ENCODE measurements around the gene XCL1. TPM values are rescaled to one million over a fixed set of nuclear protein-coding genes. Genes with fewer than 3 reads are reported as not detected.
"Not testable (repeated sequence)": the region's sequence is repeated elsewhere in the genome, so short reads cannot be mapped to it uniquely, and the experiment has no call there.

XCL1 gene
- total and polyA plus RNA-seq, 7 experiments from 2014 or later = 0.15 to 2.6 (median 0.88) TPM; not detected in 2

GRCh38 chr1:168543840-168544498 lies 32.4 kb upstream of the XCL1 start, which contains the start of gene XCL2:
XCL2 (minus strand) TSS chr1:168543997; CDS start chr1:168543964, 33 bp downstream.
- Mint-ChIP-seq H3K27ac (peak within 1 kb of the TSS in 2 of 9 donors; percentile 20 to 21), H3K4me1 (peaks cover 10 to 27% (median 21%) of the 10 kb centered on the region in 7 donors)
- DNase-seq = not testable (repeated sequence)

DNA sequence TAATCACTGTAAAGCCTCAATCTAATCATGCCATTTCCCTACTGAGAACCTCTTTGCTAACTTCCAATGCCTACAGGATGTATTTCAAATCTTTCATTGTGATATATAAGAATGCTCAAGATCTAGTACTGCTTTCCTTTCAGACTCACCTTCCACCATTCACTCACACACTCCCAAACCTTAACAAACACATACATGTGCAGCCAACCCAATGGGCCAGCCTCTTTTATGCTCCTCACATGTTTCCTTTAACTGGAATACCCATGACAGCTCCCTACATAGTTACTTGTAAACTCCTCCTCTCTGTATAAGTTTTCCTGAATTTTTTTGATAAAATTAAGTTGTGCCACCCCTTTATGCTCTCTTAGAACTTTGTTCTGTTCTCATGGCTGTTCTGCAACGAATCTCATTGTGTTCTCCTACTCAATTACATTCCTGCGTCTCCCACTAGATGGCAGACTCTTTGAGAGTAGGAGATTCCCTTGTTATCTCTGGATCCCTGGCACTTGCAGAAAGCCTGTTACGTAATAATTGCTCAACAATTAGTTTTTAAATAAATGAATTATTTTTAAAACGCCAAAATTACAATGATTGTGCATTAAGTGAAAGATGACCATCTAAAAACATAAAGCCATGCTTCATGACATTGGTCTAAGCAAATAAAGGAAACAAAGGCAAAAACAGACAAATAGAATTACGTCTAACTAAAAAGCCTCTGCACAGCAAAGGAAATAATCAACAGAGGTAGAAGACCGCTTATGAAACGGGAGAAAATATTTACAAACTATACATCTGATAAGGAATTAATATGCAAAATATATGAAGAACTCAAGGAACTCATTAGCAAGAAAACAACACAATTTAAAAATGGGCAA lies 30.5 kb upstream of the XCL1 start:
- POLR2A ChIA-PET; H3K4me3 Mint-ChIP-seq; H3K27ac Mint-ChIP-seq; H3K4me3 ChIP-seq (ENCODE audit: low read length); intact Hi-C loops (cut with micrococcal nuclease); H3K36me3 ChIP-seq (ENCODE audit: control insufficient read depth in 2 of 3, insufficient read depth in 3 of 3, low read length in 3 of 3); H3K27ac ChIP-seq (ENCODE audit: low read depth, low read length); H3K27me3 ChIP-seq (ENCODE audit: control insufficient read depth in 2 of 2, insufficient read depth in 2 of 2, low read length in 2 of 2); H3K4me1 ChIP-seq (ENCODE audit: control insufficient read depth in 2 of 2, insufficient read depth in 2 of 2, low read length in 2 of 2); H3K9me3 ChIP-seq (ENCODE audit: control insufficient read depth in 2 of 3, low read length in 3 of 3): not testable (repeated sequence)
- CTCF ChIA-PET = interaction anchor here (0.9 kb wide), 1 partner anchor 107 kb away, joined by 3 read pairs; no protein-coding TSS in a partner anchor
- peak; percentile 75 for ATAC-seq
- peak in 2 of 9 donors; percentile 14 to 20 for DNase-seq
- Mint-ChIP-seq H3K9me3 (peaks cover 0 to 19% (median 6%) of the 10 kb centered on the region in 11 donors), H3K27me3 (peaks cover 0 to 16% (median 0%) of the 10 kb centered on the region in 5 donors), H3K36me3 (peaks cover 0 to 33% (median 0%) of the 10 kb centered on the region in 5 donors), H3K4me1 (peaks cover 7 to 19% (median 14%) of the 10 kb centered on the region in 7 donors)

More at GRCh38 chr1:168543840-168544498, 32.4 kb upstream of the XCL1 start, which contains the start of gene XCL2:
- intact Hi-C loops (cut with micrococcal nuclease); H3K27ac ChIP-seq (ENCODE audit: low read depth, low read length); H3K4me1 ChIP-seq (ENCODE audit: control insufficient read depth in 2 of 2, insufficient read depth in 2 of 2, low read length in 2 of 2); CTCF ChIA-PET; H3K27me3 ChIP-seq (ENCODE audit: control insufficient read depth in 2 of 2, insufficient read depth in 2 of 2, low read length in 2 of 2); POLR2A ChIA-PET; H3K36me3 ChIP-seq (ENCODE audit: control insufficient read depth in 2 of 3, insufficient read depth in 3 of 3, low read length in 3 of 3); H3K9me3 ChIP-seq (ENCODE audit: control insufficient read depth in 2 of 3, low read length in 3 of 3): not testable (repeated sequence)
- Mint-ChIP-seq H3K4me3 (peak within 1 kb of the TSS in 1 of 10 donors; percentile 66), H3K36me3 (peaks cover 0 to 36% (median 0%) of the 10 kb centered on the region in 5 donors), H3K27me3 (peaks cover 0 to 16% (median 0%) of the 10 kb centered on the region in 5 donors), H3K9me3 (peaks cover 0 to 21% (median 5%) of the 10 kb centered on the region in 11 donors)
- peak within 1 kb of the TSS; percentile 20 for H3K4me3 ChIP-seq (ENCODE audit: low read length)
- peak; percentile 31 for ATAC-seq

DNA sequence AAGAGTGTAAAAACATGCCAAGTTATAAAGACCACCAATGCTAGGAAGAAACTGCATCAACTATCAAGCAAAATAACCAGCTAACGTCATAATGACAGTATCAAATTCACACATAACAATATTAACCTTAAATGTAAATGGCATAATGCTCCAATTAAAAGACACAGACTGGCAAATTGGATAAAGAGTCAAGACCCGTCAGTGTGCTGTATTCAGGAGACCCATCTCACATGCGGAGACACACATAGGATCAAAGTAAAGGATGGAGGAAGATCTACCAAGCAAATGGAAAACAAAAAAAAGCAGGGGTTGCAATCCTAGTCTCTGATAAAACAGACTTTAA lies 29.9 kb upstream of the XCL1 start:
- H3K4me3 Mint-ChIP-seq; H3K27ac ChIP-seq (ENCODE audit: low read depth, low read length); POLR2A ChIA-PET; DNase-seq; H3K36me3 ChIP-seq (ENCODE audit: control insufficient read depth in 2 of 3, insufficient read depth in 3 of 3, low read length in 3 of 3); H3K9me3 ChIP-seq (ENCODE audit: control insufficient read depth in 2 of 3, low read length in 3 of 3); ATAC-seq; H3K4me3 ChIP-seq (ENCODE audit: low read length); H3K4me1 ChIP-seq (ENCODE audit: control insufficient read depth in 2 of 2, insufficient read depth in 2 of 2, low read length in 2 of 2); H3K27me3 ChIP-seq (ENCODE audit: control insufficient read depth in 2 of 2, insufficient read depth in 2 of 2, low read length in 2 of 2); intact Hi-C loops (cut with micrococcal nuclease); H3K27ac Mint-ChIP-seq: not testable (repeated sequence)
- CTCF ChIA-PET = interaction anchor here (0.9 kb wide), 1 partner anchor 108 kb away, joined by 3 read pairs; no protein-coding TSS in a partner anchor
- Mint-ChIP-seq H3K36me3 (peaks cover 0 to 35% (median 0%) of the 10 kb centered on the region in 5 donors), H3K9me3 (peaks cover 0 to 19% (median 6%) of the 10 kb centered on the region in 11 donors), H3K27me3 (peaks cover 0 to 16% (median 0%) of the 10 kb centered on the region in 5 donors), H3K4me1 (peaks cover 8 to 16% (median 12%) of the 10 kb centered on the region in 7 donors)

GRCh38 chr1:168550971-168551370 lies 25.4 kb upstream of the XCL1 start:
- no peaks in the 10 kb centered on the region for H3K9me3 ChIP-seq (ENCODE audit: control insufficient read depth in 2 of 3, low read length in 3 of 3)
- H3K36me3 Mint-ChIP-seq = peaks cover 0 to 31% (median 0%) of the 10 kb centered on the region in 5 donors

GRCh38 chr1:168551688-168552087 lies 24.7 kb upstream of the XCL1 start:
- peaks cover 0 to 17% (median 6%) of the 10 kb centered on the region in 11 donors for H3K9me3 Mint-ChIP-seq
- H3K4me1 Mint-ChIP-seq = peaks cover 0 to 29% (median 11%) of the 10 kb centered on the region in 7 donors
- intact Hi-C loops (cut with micrococcal nuclease) = no loop called here
- ATAC-seq (no peak), DNase-seq (no peak)
- Histone ChIP-seq H3K9me3 (ENCODE audit: control insufficient read depth in 2 of 3, low read length in 3 of 3) (no peaks in the 10 kb centered on the region), H3K4me1 (ENCODE audit: control insufficient read depth in 2 of 2, insufficient read depth in 2 of 2, low read length in 2 of 2) (peaks cover 5 to 24% of the 10 kb centered on the region in 2 donors), H3K4me3 (ENCODE audit: low read length) (no peak overlapping the region), H3K27me3 (ENCODE audit: control insufficient read depth in 2 of 2, insufficient read depth in 2 of 2, low read length in 2 of 2) (no peaks in the 10 kb centered on the region), H3K27ac (ENCODE audit: low read depth, low read length) (no peak overlapping the region), H3K36me3 (ENCODE audit: control insufficient read depth in 2 of 3, insufficient read depth in 3 of 3, low read length in 3 of 3) (no peaks in the 10 kb centered on the region)
- no peak overlapping the region for H3K27ac Mint-ChIP-seq
- peaks cover 0 to 16% (median 0%) of the 10 kb centered on the region in 5 donors for H3K27me3 Mint-ChIP-seq
- H3K4me3 Mint-ChIP-seq = no peak overlapping the region
- peaks cover 0 to 28% (median 0%) of the 10 kb centered on the region in 5 donors for H3K36me3 Mint-ChIP-seq
- ChIA-PET CTCF (no interaction called here), POLR2A (no interaction called here)

More at GRCh38 chr1:168550971-168551370, 25.4 kb upstream of the XCL1 start:
- ChIA-PET POLR2A (no interaction called here), CTCF (interaction anchor here (0.6 to 0.7 kb wide), 2 partner anchors 16 to 609 kb away, joined by 3 to 4 read pairs; no protein-coding TSS in a partner anchor)
- Histone ChIP-seq H3K27me3 (ENCODE audit: control insufficient read depth in 2 of 2, insufficient read depth in 2 of 2, low read length in 2 of 2) (no peaks in the 10 kb centered on the region), H3K36me3 (ENCODE audit: control insufficient read depth in 2 of 3, insufficient read depth in 3 of 3, low read length in 3 of 3) (no peaks in the 10 kb centered on the region), H3K27ac (ENCODE audit: low read depth, low read length) (no peak overlapping the region), H3K4me3 (ENCODE audit: low read length) (no peak overlapping the region), H3K4me1 (ENCODE audit: control insufficient read depth in 2 of 2, insufficient read depth in 2 of 2, low read length in 2 of 2) (peaks cover 5 to 24% of the 10 kb centered on the region in 2 donors)
- peaks cover 0 to 19% (median 6%) of the 10 kb centered on the region in 11 donors for H3K9me3 Mint-ChIP-seq
- no peak for ATAC-seq
- no peak overlapping the region for H3K4me3 Mint-ChIP-seq
- DNase-seq = no peak
- H3K4me1 Mint-ChIP-seq = peaks cover 0 to 26% (median 11%) of the 10 kb centered on the region in 7 donors
- intact Hi-C loops (cut with micrococcal nuclease) = no loop called here
- peaks cover 0 to 16% (median 0%) of the 10 kb centered on the region in 5 donors for H3K27me3 Mint-ChIP-seq
- H3K27ac Mint-ChIP-seq = no peak overlapping the region

DNA sequence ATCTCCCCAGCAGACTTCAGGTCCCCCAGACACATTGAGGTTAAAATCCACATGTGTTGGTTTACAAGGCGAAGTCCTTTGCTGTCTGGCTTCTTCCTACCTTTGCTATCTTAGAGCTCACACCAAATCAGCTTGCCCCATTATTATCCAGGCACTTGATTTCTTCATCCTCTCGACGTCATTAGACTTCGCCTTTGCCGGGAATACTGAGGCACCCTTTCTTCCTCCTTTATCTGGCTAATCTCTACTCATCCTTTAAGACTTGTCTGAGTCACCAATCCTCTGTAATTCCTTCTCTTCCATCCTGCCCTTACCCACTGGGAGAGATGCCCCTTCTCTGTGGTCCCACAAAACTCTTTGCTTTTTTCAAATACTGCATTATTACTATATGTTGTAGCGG lies 23.4 kb upstream of the XCL1 start:
- Mint-ChIP-seq H3K4me1 (peaks cover 4 to 38% (median 18%) of the 10 kb centered on the region in 7 donors), H3K4me3 (no peak overlapping the region), H3K27ac (peak overlapping the region in 2 of 9 donors; percentile 42 to 59), H3K27me3 (peaks cover 0 to 9% (median 0%) of the 10 kb centered on the region in 5 donors), H3K36me3 (peaks cover 0 to 23% (median 0%) of the 10 kb centered on the region in 5 donors), H3K9me3 (peaks cover 0 to 13% (median 3%) of the 10 kb centered on the region in 11 donors)
- intact Hi-C loops (cut with micrococcal nuclease) = no loop called here
- Histone ChIP-seq H3K27ac (ENCODE audit: low read depth, low read length) (no peak overlapping the region), H3K4me3 (ENCODE audit: low read length) (no peak overlapping the region), H3K36me3 (ENCODE audit: control insufficient read depth in 2 of 3, insufficient read depth in 3 of 3, low read length in 3 of 3) (no peaks in the 10 kb centered on the region), H3K27me3 (ENCODE audit: control insufficient read depth in 2 of 2, insufficient read depth in 2 of 2, low read length in 2 of 2) (no peaks in the 10 kb centered on the region), H3K4me1 (ENCODE audit: control insufficient read depth in 2 of 2, insufficient read depth in 2 of 2, low read length in 2 of 2) (peaks cover 5 to 33% of the 10 kb centered on the region in 2 donors), H3K9me3 (ENCODE audit: control insufficient read depth in 2 of 3, low read length in 3 of 3) (no peaks in the 10 kb centered on the region)
- DNase-seq (no peak), ATAC-seq (no peak)
- ChIA-PET POLR2A (no interaction called here), CTCF (no interaction called here)
